GM19043 (cell line): Measurements from ENCODE around the gene PGGHG.
A peak's percentile ranks its signal among the peaks of the same experiment; 100 is the strongest.
"Not testable (repeated sequence)": the region's sequence is repeated elsewhere in the genome, so short reads cannot be mapped to it uniquely, and the experiment has no call there.

Experiments
- ATAC-seq: cut with Tn5 transposase; IDR thresholded peaks from one replicate; pipeline ENCODE4 v1.9.1; 2021; ENCODE audit warnings: low read depth; ENCODE audit not compliant: unreplicated experiment

Gene PGGHG

GRCh38 chr11:326842-327580, 38.1 kb downstream of the PGGHG start:
- ATAC-seq: peak; percentile 60

- ATAC-seq: no peak
These were observed 38.6 kb downstream of the PGGHG start for GRCh38 chr11:327581-327923.

- no peak for ATAC-seq
These were observed 39.1 kb downstream of the PGGHG start for GRCh38 chr11:328012-328411.

- not testable (repeated sequence) for ATAC-seq
These were observed 39.7 kb downstream of the PGGHG start for GRCh38 chr11:328516-329100.

GRCh38 chr11:329886-330253, 40.9 kb downstream of the PGGHG start:
- no peak for ATAC-seq

GRCh38 chr11:330307-330693, 41.4 kb downstream of the PGGHG start:
- ATAC-seq: no peak

- ATAC-seq: no peak
These were observed 41.9 kb downstream of the PGGHG start for GRCh38 chr11:330694-331357.

- no peak for ATAC-seq
These were observed 42.6 kb downstream of the PGGHG start for GRCh38 chr11:331358-332060.

- ATAC-seq: no peak
These were observed 43.9 kb downstream of the PGGHG start for GRCh38 chr11:332651-333480.

- not testable (repeated sequence) for ATAC-seq
These were observed 44.8 kb downstream of the PGGHG start for GRCh38 chr11:333616-334263.

- ATAC-seq: no peak
These were observed 45.5 kb downstream of the PGGHG start for GRCh38 chr11:334264-334994.

GRCh38 chr11:335779-336658, 47.1 kb downstream of the PGGHG start:
- ATAC-seq: no peak

- no peak for ATAC-seq
These were observed 47.8 kb downstream of the PGGHG start for GRCh38 chr11:336659-337198.

- ATAC-seq: no peak
These were observed 48.8 kb downstream of the PGGHG start for GRCh38 chr11:337711-338110.

GRCh38 chr11:339963-340362, 51.0 kb downstream of the PGGHG start:
- ATAC-seq: no peak

- ATAC-seq: no peak
These were observed 51.9 kb downstream of the PGGHG start for GRCh38 chr11:340539-341512.

- no peak for ATAC-seq
These were observed 53.4 kb downstream of the PGGHG start for GRCh38 chr11:342328-342727.
